CD4-positive, alpha-beta memory T cell (primary cell): ENCODE measurements around the gene FCHSD2. TPM values are rescaled to one million over a fixed set of nuclear protein-coding genes. Genes with fewer than 3 reads are reported as not detected.

Experiments used
- CTCF ChIA-PET: fragments of 350-600 bp; sonication (Branson Sonifier 250); formaldehyde crosslinking; loops from one replicate; lab custom pipeline; 2021; ENCODE audit warnings: inconsistent platforms; ENCODE audit not compliant: partially characterized antibody; lab: Charles Lee
- POLR2A ChIA-PET: fragments of 350-600 bp; sonication (Branson Sonifier 250); formaldehyde crosslinking; loops from one replicate; lab custom pipeline; 2021; ENCODE audit not compliant: partially characterized antibody; lab: Charles Lee
- DNase-seq, 5 donors: peaks; one replicate each; pipeline versions ENCODE4 v3.0.0 to v3.0.0-alpha.2; 2020 to 2022; ENCODE audit warnings: mixed read lengths in 1 of 5
- H3K27ac ChIP-seq: one replicate; pipeline ENCODE4 v1.7.0; 2013; ENCODE audit warnings: low read depth, low read length
- H3K27me3 ChIP-seq: 2 replicates; pipeline ENCODE4 v1.7.0; 2013; ENCODE audit warnings: mild to moderate bottlenecking, low read length, moderate library complexity; ENCODE audit not compliant: insufficient read depth
- H3K36me3 ChIP-seq: 2 replicates; pipeline ENCODE4 v1.7.0; 2013; ENCODE audit warnings: mild to moderate bottlenecking, low read length, moderate library complexity; ENCODE audit not compliant: insufficient read depth
- H3K4me1 ChIP-seq: 2 replicates; pipeline ENCODE4 v1.7.0; 2013; ENCODE audit warnings: mild to moderate bottlenecking, low read length, moderate library complexity; ENCODE audit not compliant: insufficient read depth
- H3K4me3 ChIP-seq, 2 donors: one replicate each; pipeline ENCODE4 v1.7.0; 2013; ENCODE audit warnings: low read length in 2 of 2, mild to moderate bottlenecking in 1 of 2
- H3K9me3 ChIP-seq, 2 donors: one replicate each; pipeline ENCODE4 v1.7.0; 2013; ENCODE audit warnings: low read length in 2 of 2, control low read depth in 1 of 2; ENCODE audit not compliant: control insufficient read depth in 1 of 2
- H3K27ac Mint-ChIP-seq, 7 donors: one replicate each; pipeline ENCODE4 v1.8.0; 2020 to 2021; ENCODE audit warnings: mixed read lengths in 7 of 7, mild to moderate bottlenecking in 6 of 7, inconsistent platforms in 3 of 7, moderate library complexity in 3 of 7
- H3K27me3 Mint-ChIP-seq, 2 donors: one replicate each; pipeline ENCODE4 v1.8.0; 2020 to 2021; ENCODE audit warnings: mixed read lengths in 2 of 2
- H3K36me3 Mint-ChIP-seq, 2 donors: one replicate each; pipeline ENCODE4 v1.8.0; 2020 to 2021; ENCODE audit warnings: mixed read lengths in 2 of 2, inconsistent platforms in 1 of 2, mild to moderate bottlenecking in 1 of 2
- H3K4me1 Mint-ChIP-seq, 4 donors: one replicate each; pipeline ENCODE4 v1.8.0; 2020 to 2021; ENCODE audit warnings: mixed read lengths in 4 of 4, mild to moderate bottlenecking in 1 of 4
- H3K4me3 Mint-ChIP-seq, 8 donors: one replicate each; pipeline ENCODE4 v1.8.0; 2020 to 2021; ENCODE audit warnings: mixed read lengths in 8 of 8, mild to moderate bottlenecking in 7 of 8, moderate library complexity in 6 of 8, inconsistent platforms in 3 of 8
- H3K9me3 Mint-ChIP-seq, 8 donors: one replicate each; pipeline ENCODE4 v1.8.0; 2020 to 2021; ENCODE audit warnings: mixed read lengths in 8 of 8, mild to moderate bottlenecking in 5 of 8, inconsistent platforms in 3 of 8, moderate library complexity in 1 of 8
- intact Hi-C: fragments of 100-400 bp; cut with micrococcal nuclease; formaldehyde crosslinking; loops from one replicate; pipeline ENCODE4 v1.15.1; 2023
- polyA plus RNA-seq, 2 donors: library from polyadenylated mRNA; unstranded; fragments of 300-500 nt; fragmentation: Illumina TruSeq; gene quantifications; one replicate each; pipeline ENCODE4 v1.2.3, GENCODE V29; 2021
- total RNA-seq, 2 experiments: library from RNA; stranded (reverse); gene quantifications; one replicate each; pipeline ENCODE4 v1.2.3, GENCODE V29; 2021

FCHSD2 gene
- total and polyA plus RNA-seq, 4 experiments from 2014 or later: 9.5 to 52.0 (median 34.8) TPM

- no peaks in the 10 kb centered on the region for H3K4me1 ChIP-seq
- no peak overlapping the region for H3K4me3 Mint-ChIP-seq
- CTCF ChIA-PET: interaction anchor here (1.2 to 3.1 kb wide), 4 partner anchors 9 to 337 kb away, joined by 3 to 12 read pairs (median 7); no protein-coding TSS in a partner anchor
- intact Hi-C loops: no loop called here
- H3K4me3 ChIP-seq: no peak overlapping the region
- peaks cover 42% of the 10 kb centered on the region for H3K36me3 ChIP-seq
- no peaks in the 10 kb centered on the region for H3K27me3 ChIP-seq
- H3K27me3 Mint-ChIP-seq: no peaks in the 10 kb centered on the region
- H3K27ac Mint-ChIP-seq: no peak overlapping the region
- POLR2A ChIA-PET: interaction anchor here (0.6 to 2.1 kb wide), 5 partner anchors 9 to 1037 kb away, joined by 3 to 6 read pairs (median 5); no protein-coding TSS in a partner anchor
- peaks cover 6 to 18% (median 13%) of the 10 kb centered on the region in 4 donors for H3K4me1 Mint-ChIP-seq
- H3K27ac ChIP-seq: no peak overlapping the region
- DNase-seq: no peak
- H3K9me3 Mint-ChIP-seq: no peaks in the 10 kb centered on the region
- peaks cover 29 to 62% of the 10 kb centered on the region in 2 donors for H3K36me3 Mint-ChIP-seq
- no peaks in the 10 kb centered on the region for H3K9me3 ChIP-seq
Observed at GRCh38 chr11:72840780-72841179, 301.3 kb downstream of the FCHSD2 start.

DNA sequence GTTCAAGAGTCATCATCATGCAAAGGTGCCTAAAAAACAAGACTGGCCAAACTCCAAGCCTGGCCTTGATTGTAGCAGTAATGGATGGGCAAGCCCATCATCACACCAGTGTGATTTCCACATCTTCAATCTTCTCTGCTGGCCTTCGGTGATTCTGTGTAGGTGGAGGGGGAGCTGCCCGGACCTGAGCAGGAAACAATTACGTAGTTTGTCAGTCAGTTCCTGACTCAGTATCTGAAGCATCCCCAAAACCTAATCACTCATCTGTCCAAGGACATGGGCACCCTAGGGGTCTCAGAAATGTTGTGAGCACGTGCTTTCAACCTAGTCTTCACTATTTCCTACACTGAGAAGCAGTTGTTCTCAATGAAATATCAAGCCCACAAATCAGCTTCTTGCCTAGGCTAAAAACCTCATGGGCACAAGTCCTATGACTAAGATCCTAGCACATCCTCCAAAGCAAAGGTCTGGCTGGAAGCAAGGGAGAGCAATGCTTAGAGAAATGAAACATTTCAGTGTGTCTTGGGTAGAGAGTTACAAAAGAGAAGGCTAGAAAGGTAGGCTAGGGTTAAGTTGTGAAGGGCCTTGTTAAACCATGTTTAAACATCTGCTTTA is 303.3 kb downstream of the FCHSD2 start:
- CTCF ChIA-PET: no interaction called here
- Mint-ChIP-seq H3K36me3 (peaks cover 25 to 52% of the 10 kb centered on the region in 2 donors), H3K27me3 (no peaks in the 10 kb centered on the region), H3K4me3 (peak overlapping the region in 1 of 8 donors; percentile 7), H3K9me3 (no peaks in the 10 kb centered on the region), H3K27ac (peak overlapping the region; percentile 2 to 77 (median 47)), H3K4me1 (peaks cover 6 to 18% (median 13%) of the 10 kb centered on the region in 4 donors)
- H3K27ac ChIP-seq: no peak overlapping the region
- no peaks in the 10 kb centered on the region for H3K4me1 ChIP-seq
- H3K27me3 ChIP-seq: no peaks in the 10 kb centered on the region
- peaks cover 37% of the 10 kb centered on the region for H3K36me3 ChIP-seq
- intact Hi-C loops: no loop called here
- DNase-seq: no peak
- POLR2A ChIA-PET: interaction anchor here (1.3 kb wide), 2 partner anchors 11 to 114 kb away, joined by 3 to 4 read pairs; no protein-coding TSS in a partner anchor
- H3K4me3 ChIP-seq: no peak overlapping the region
- no peaks in the 10 kb centered on the region for H3K9me3 ChIP-seq

- peaks cover 7 to 37% of the 10 kb centered on the region in 2 donors for H3K36me3 Mint-ChIP-seq
- Histone ChIP-seq H3K4me3 (no peak overlapping the region), H3K4me1 (no peaks in the 10 kb centered on the region), H3K27me3 (no peaks in the 10 kb centered on the region), H3K36me3 (peaks cover 23% of the 10 kb centered on the region), H3K9me3 (no peaks in the 10 kb centered on the region), H3K27ac (no peak overlapping the region)
- H3K27me3 Mint-ChIP-seq: no peaks in the 10 kb centered on the region
- CTCF ChIA-PET: interaction anchor here (0.8 to 8.0 kb wide), 3 partner anchors 10 to 342 kb away, joined by 3 to 112 read pairs (median 3); no protein-coding TSS in a partner anchor
- peaks cover 9 to 23% (median 14%) of the 10 kb centered on the region in 4 donors for H3K4me1 Mint-ChIP-seq
- no peaks in the 10 kb centered on the region for H3K9me3 Mint-ChIP-seq
- POLR2A ChIA-PET: interaction anchor here (0.7 to 2.1 kb wide), 3 partner anchors 14 to 376 kb away, joined by 3 to 7 read pairs (median 5); no protein-coding TSS in a partner anchor
- intact Hi-C loops: no loop called here
- H3K4me3 Mint-ChIP-seq: no peak overlapping the region
- peak overlapping the region in 6 of 7 donors; percentile 22 to 68 (median 28) for H3K27ac Mint-ChIP-seq
- no peak for DNase-seq
Observed at GRCh38 chr11:72836111-72836510, 306.0 kb downstream of the FCHSD2 start.

DNA sequence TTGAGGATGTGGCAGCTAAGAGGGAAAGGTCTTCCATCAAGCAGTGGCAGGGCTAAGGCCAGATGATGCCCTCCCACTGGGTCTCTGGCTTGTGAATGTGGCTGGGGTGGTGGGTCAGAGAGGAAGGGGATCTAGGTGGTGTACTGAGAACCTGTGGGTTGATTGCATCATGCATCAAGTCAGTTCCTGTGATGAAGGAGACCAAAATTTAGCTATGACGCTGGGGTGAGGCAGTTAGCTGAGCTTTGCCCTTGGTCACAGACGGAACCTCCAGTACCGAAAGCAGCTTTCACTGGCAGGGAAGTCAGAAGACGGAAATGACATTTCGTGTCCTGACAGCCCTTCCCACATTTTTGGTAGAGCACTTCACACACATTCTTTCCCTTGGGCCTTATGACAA is 307.2 kb downstream of the FCHSD2 start:
- Mint-ChIP-seq H3K27ac (peak overlapping the region; percentile 50 to 92 (median 73)), H3K9me3 (no peaks in the 10 kb centered on the region), H3K4me1 (peaks cover 9 to 28% (median 14%) of the 10 kb centered on the region in 4 donors), H3K27me3 (no peaks in the 10 kb centered on the region), H3K36me3 (peaks cover 11 to 37% of the 10 kb centered on the region in 2 donors), H3K4me3 (no peak overlapping the region)
- Histone ChIP-seq H3K36me3 (peaks cover 14% of the 10 kb centered on the region), H3K27ac (no peak overlapping the region), H3K4me3 (no peak overlapping the region), H3K9me3 (no peaks in the 10 kb centered on the region), H3K4me1 (no peaks in the 10 kb centered on the region), H3K27me3 (no peaks in the 10 kb centered on the region)
- ChIA-PET CTCF (interaction anchor here (8.0 kb wide), 1 partner anchor 344 kb away, joined by 112 read pairs; no protein-coding TSS in a partner anchor), POLR2A (no interaction called here)
- no peak for DNase-seq
- intact Hi-C loops: no loop called here

- Mint-ChIP-seq H3K36me3 (peaks cover 8 to 36% of the 10 kb centered on the region in 2 donors), H3K27me3 (no peaks in the 10 kb centered on the region), H3K27ac (peak overlapping the region in 6 of 7 donors; percentile 18 to 84 (median 42)), H3K4me1 (peaks cover 6 to 23% (median 9%) of the 10 kb centered on the region in 4 donors), H3K9me3 (no peaks in the 10 kb centered on the region), H3K4me3 (no peak overlapping the region)
- Histone ChIP-seq H3K27ac (no peak overlapping the region), H3K36me3 (peaks cover 14% of the 10 kb centered on the region), H3K27me3 (no peaks in the 10 kb centered on the region), H3K4me3 (no peak overlapping the region), H3K4me1 (no peaks in the 10 kb centered on the region), H3K9me3 (no peaks in the 10 kb centered on the region)
- POLR2A ChIA-PET: interaction anchor here (5.8 kb wide), 1 partner anchor 18 kb away, joined by 24 read pairs; the partner anchor contains the start of gene ATG16L2
- CTCF ChIA-PET: interaction anchor here (0.6 to 8.0 kb wide), 2 partner anchors 11 to 344 kb away, joined by 3 to 112 read pairs; no protein-coding TSS in a partner anchor
- intact Hi-C loops: no loop called here
- DNase-seq: no peak
Observed at GRCh38 chr11:72833811-72834493, 308.2 kb downstream of the FCHSD2 start.

GRCh38 chr11:72833083-72833733 is 308.9 kb downstream of the FCHSD2 start:
- intact Hi-C loops: no loop called here

More at GRCh38 chr11:72833083-72833733, 308.9 kb downstream of the FCHSD2 start:
- H3K4me3 Mint-ChIP-seq: no peak overlapping the region
- peaks cover 8 to 38% of the 10 kb centered on the region in 2 donors for H3K36me3 Mint-ChIP-seq
- no peaks in the 10 kb centered on the region for H3K27me3 Mint-ChIP-seq
- DNase-seq: no peak
- Histone ChIP-seq H3K9me3 (no peaks in the 10 kb centered on the region), H3K36me3 (peaks cover 16% of the 10 kb centered on the region), H3K27ac (no peak overlapping the region), H3K4me1 (no peaks in the 10 kb centered on the region), H3K4me3 (no peak overlapping the region), H3K27me3 (no peaks in the 10 kb centered on the region)
- ChIA-PET POLR2A (interaction anchor here (1.9 to 5.8 kb wide), 4 partner anchors 17 to 345 kb away, joined by 6 to 24 read pairs (median 14); partner anchors contain the start of genes ATG16L2 and STARD10), CTCF (interaction anchor here (0.6 to 8.0 kb wide), 2 partner anchors 10 to 345 kb away, joined by 3 to 112 read pairs; no protein-coding TSS in a partner anchor)
- no peaks in the 10 kb centered on the region for H3K9me3 Mint-ChIP-seq
- H3K27ac Mint-ChIP-seq: peak overlapping the region in 6 of 7 donors; percentile 41 to 67 (median 53)
- H3K4me1 Mint-ChIP-seq: peaks cover 3 to 15% (median 4%) of the 10 kb centered on the region in 4 donors
